Umbilical cord (tissue), 2 donors: ENCODE measurements around the gene XAGE1A. TPM values are rescaled to one million over a fixed set of nuclear protein-coding genes. Genes with fewer than 3 reads are reported as not detected.
"Not testable (repeated sequence)": the region's sequence is repeated elsewhere in the genome, so short reads cannot be mapped to it uniquely, and the experiment has no call there.

Experiments used
- DNase-seq: peaks from one replicate; pipeline ENCODE4 v3.0.0-alpha.2; 2015; ENCODE audit warnings: low spot score
- total RNA-seq: library from RNA; depleted of rRNA; stranded (reverse); fragments of >200 nt; gene quantifications from one replicate; pipeline ENCODE4 v1.2.3, GENCODE V29; 2014; ENCODE audit warnings: low replicate concordance; ENCODE audit not compliant: insufficient read depth

The XAGE1A gene
- total RNA-seq = not detected

- not testable (repeated sequence) for DNase-seq
Measured at GRCh38 chrX:52495545-52496418, at the start of gene XAGE1A. XAGE1A (plus strand) TSS chrX:52495808; CDS start chrX:52497362, 1,554 bp downstream.

- DNase-seq = not testable (repeated sequence)
Measured at GRCh38 chrX:52452031-52452430, 43.6 kb upstream of the XAGE1A start.

- not testable (repeated sequence) for DNase-seq
Measured at GRCh38 chrX:52471301-52471700, 24.3 kb upstream of the XAGE1A start.

GRCh38 chrX:52496419-52496772 is 788 bp downstream of the XAGE1A start:
- DNase-seq = not testable (repeated sequence)

- not testable (repeated sequence) for DNase-seq
Measured at GRCh38 chrX:52501362-52501761, 5.8 kb downstream of the XAGE1A start.

GRCh38 chrX:52504551-52504950 is 8.9 kb downstream of the XAGE1A start:
- no peak for DNase-seq

GRCh38 chrX:52507331-52507730 is 11.7 kb downstream of the XAGE1A start:
- no peak for DNase-seq

GRCh38 chrX:52509916-52510315 is 14.3 kb downstream of the XAGE1A start:
- no peak for DNase-seq

GRCh38 chrX:52511126-52511525 is 15.5 kb downstream of the XAGE1A start:
- not testable (repeated sequence) for DNase-seq

GRCh38 chrX:52516110-52516986 is 20.7 kb downstream of the XAGE1A start:
- DNase-seq = not testable (repeated sequence)

- DNase-seq = not testable (repeated sequence)
Measured at GRCh38 chrX:52516987-52517325, 21.3 kb downstream of the XAGE1A start, which contains the start of gene XAGE1B. XAGE1B (minus strand) TSS chrX:52517063; CDS start chrX:52515527, 1,536 bp downstream.

- DNase-seq = not testable (repeated sequence)
Measured at GRCh38 chrX:52541051-52541450, 45.4 kb downstream of the XAGE1A start.

GRCh38 chrX:52542311-52542710 is 46.7 kb downstream of the XAGE1A start:
- DNase-seq = no peak

GRCh38 chrX:52544147-52544840 is 48.7 kb downstream of the XAGE1A start:
- DNase-seq = no peak

GRCh38 chrX:52548769-52549168 is 53.2 kb downstream of the XAGE1A start:
- not testable (repeated sequence) for DNase-seq

Other genes with a start within 250 kb of the XAGE1A start
- not detected for gene XAGE2, start 126.8 kb upstream of the XAGE1A start, total RNA-seq
- 5.5 TPM for gene XAGE1B, start 21.3 kb downstream of the XAGE1A start, total RNA-seq
- not detected for gene SSX7, start 159.1 kb downstream of the XAGE1A start, total RNA-seq
- not detected for gene SSX2, start 211.4 kb downstream of the XAGE1A start, total RNA-seq